Measurements from ENCODE around the gene SBF2.

SBF2 gene

GRCh38 chr11:9831122-9831521 is 462.9 kb downstream of the SBF2 start:
- Histone ChIP-seq H3K9ac (ENCODE audit: low read depth, low read length) (no peak overlapping the region), H3K9me3 (ENCODE audit: insufficient read depth, low read length, severe bottlenecking) (no peaks in the 10 kb centered on the region), H4K20me1 (ENCODE audit: insufficient read depth, low read length) (no peaks in the 10 kb centered on the region), H3K79me2 (ENCODE audit: insufficient read depth, low read length) (no peaks in the 10 kb centered on the region), H3K4me3 (ENCODE audit: low read depth in 1 of 2, low read length in 2 of 2) (no peak overlapping the region), H3K27me3 (ENCODE audit: insufficient read depth, low read length, poor library complexity) (no peaks in the 10 kb centered on the region), H3K27ac (ENCODE audit: low read length) (no peak overlapping the region), H3K4me2 (ENCODE audit: insufficient read depth, low read length) (no peak overlapping the region), H2AFZ (ENCODE audit: low read depth, low read length) (no peak overlapping the region), H3K4me1 (ENCODE audit: insufficient read depth, low read length) (no peaks in the 10 kb centered on the region), H3K36me3 (ENCODE audit: insufficient read depth, low read length) (no peaks in the 10 kb centered on the region)
- DNase-seq (no peak), ATAC-seq (ENCODE audit: insufficient read depth, low read depth) (no peak)
- TF ChIP-seq CTCF (IDR thresholded peaks at IDR 0.05; ENCODE audit: borderline replicate concordance, extremely low read depth, low read length, poor library complexity, severe bottlenecking) (no peak), EZH2 (IDR thresholded peaks at IDR 0.05; ENCODE audit: borderline replicate concordance, low read depth, low read length, severe bottlenecking) (no peak)

- H3K27ac ChIP-seq (ENCODE audit: low read length): no peak overlapping the region
- no peak overlapping the region for H3K4me2 ChIP-seq (ENCODE audit: insufficient read depth, low read length)
- no peak overlapping the region for H2AFZ ChIP-seq (ENCODE audit: low read depth, low read length)
- no peaks in the 10 kb centered on the region for H3K27me3 ChIP-seq (ENCODE audit: insufficient read depth, low read length, poor library complexity)
- no peaks in the 10 kb centered on the region for H3K9me3 ChIP-seq (ENCODE audit: insufficient read depth, low read length, severe bottlenecking)
- H3K79me2 ChIP-seq (ENCODE audit: insufficient read depth, low read length): no peaks in the 10 kb centered on the region
- no peak for ATAC-seq (ENCODE audit: insufficient read depth, low read depth)
- H3K36me3 ChIP-seq (ENCODE audit: insufficient read depth, low read length): no peaks in the 10 kb centered on the region
- H3K4me1 ChIP-seq (ENCODE audit: insufficient read depth, low read length): no peaks in the 10 kb centered on the region
- TF ChIP-seq CTCF (IDR thresholded peaks at IDR 0.05; ENCODE audit: borderline replicate concordance, extremely low read depth, low read length, poor library complexity, severe bottlenecking) (no peak), EZH2 (IDR thresholded peaks at IDR 0.05; ENCODE audit: borderline replicate concordance, low read depth, low read length, severe bottlenecking) (no peak)
- no peak for DNase-seq
- H3K4me3 ChIP-seq (ENCODE audit: low read depth in 1 of 2, low read length in 2 of 2): no peak overlapping the region
- H3K9ac ChIP-seq (ENCODE audit: low read depth, low read length): no peak overlapping the region
- no peaks in the 10 kb centered on the region for H4K20me1 ChIP-seq (ENCODE audit: insufficient read depth, low read length)
Measured at GRCh38 chr11:9827708-9828107, 466.3 kb downstream of the SBF2 start.

GRCh38 chr11:9826390-9826789 is 467.6 kb downstream of the SBF2 start:
- Histone ChIP-seq H3K9me3 (ENCODE audit: insufficient read depth, low read length, severe bottlenecking) (no peaks in the 10 kb centered on the region), H3K27me3 (ENCODE audit: insufficient read depth, low read length, poor library complexity) (no peaks in the 10 kb centered on the region), H2AFZ (ENCODE audit: low read depth, low read length) (no peak overlapping the region), H3K27ac (ENCODE audit: low read length) (no peak overlapping the region), H3K4me3 (ENCODE audit: low read depth in 1 of 2, low read length in 2 of 2) (no peak overlapping the region), H3K36me3 (ENCODE audit: insufficient read depth, low read length) (no peaks in the 10 kb centered on the region), H3K9ac (ENCODE audit: low read depth, low read length) (no peak overlapping the region), H3K4me1 (ENCODE audit: insufficient read depth, low read length) (no peaks in the 10 kb centered on the region), H3K79me2 (ENCODE audit: insufficient read depth, low read length) (no peaks in the 10 kb centered on the region), H4K20me1 (ENCODE audit: insufficient read depth, low read length) (no peaks in the 10 kb centered on the region), H3K4me2 (ENCODE audit: insufficient read depth, low read length) (no peak overlapping the region)
- no peak for TF ChIP-seq CTCF (IDR thresholded peaks at IDR 0.05; ENCODE audit: borderline replicate concordance, extremely low read depth, low read length, poor library complexity, severe bottlenecking)
- no peak for TF ChIP-seq EZH2 (IDR thresholded peaks at IDR 0.05; ENCODE audit: borderline replicate concordance, low read depth, low read length, severe bottlenecking)
- no peak for DNase-seq
- no peak for ATAC-seq (ENCODE audit: insufficient read depth, low read depth)

- no peak overlapping the region for H2AFZ ChIP-seq (ENCODE audit: low read depth, low read length)
- H3K4me2 ChIP-seq (ENCODE audit: insufficient read depth, low read length): no peak overlapping the region
- H3K36me3 ChIP-seq (ENCODE audit: insufficient read depth, low read length): no peaks in the 10 kb centered on the region
- no peaks in the 10 kb centered on the region for H3K4me1 ChIP-seq (ENCODE audit: insufficient read depth, low read length)
- no peaks in the 10 kb centered on the region for H3K79me2 ChIP-seq (ENCODE audit: insufficient read depth, low read length)
- no peak overlapping the region for H3K4me3 ChIP-seq (ENCODE audit: low read depth in 1 of 2, low read length in 2 of 2)
- no peak for ATAC-seq (ENCODE audit: insufficient read depth, low read depth)
- H3K9me3 ChIP-seq (ENCODE audit: insufficient read depth, low read length, severe bottlenecking): no peaks in the 10 kb centered on the region
- TF ChIP-seq EZH2 (IDR thresholded peaks at IDR 0.05; ENCODE audit: borderline replicate concordance, low read depth, low read length, severe bottlenecking): no peak
- no peak for TF ChIP-seq CTCF (IDR thresholded peaks at IDR 0.05; ENCODE audit: borderline replicate concordance, extremely low read depth, low read length, poor library complexity, severe bottlenecking)
- no peaks in the 10 kb centered on the region for H4K20me1 ChIP-seq (ENCODE audit: insufficient read depth, low read length)
- no peak overlapping the region for H3K9ac ChIP-seq (ENCODE audit: low read depth, low read length)
- H3K27ac ChIP-seq (ENCODE audit: low read length): no peak overlapping the region
- no peak for DNase-seq
- H3K27me3 ChIP-seq (ENCODE audit: insufficient read depth, low read length, poor library complexity): no peaks in the 10 kb centered on the region
Measured at GRCh38 chr11:9825895-9826294, 468.1 kb downstream of the SBF2 start.
